ENCODE data around the gene TRPM7.

TRPM7 gene

GRCh38 chr15:50531163-50531562 is 155.4 kb downstream of the TRPM7 start:
- in situ Hi-C loops (cut with MboI; ENCODE audit: low pct_unique_long_range_greater_than_20kb, low sequenced_read_pairs, unreplicated experiment), result no loop called here
- no peak for DNase-seq (ENCODE audit: low spot score)
- no peak for TF ChIP-seq CTCF (IDR thresholded peaks at IDR 0.05; ENCODE audit: extremely low read depth, insufficient read depth, missing control alignments)

- TF ChIP-seq CTCF (IDR thresholded peaks at IDR 0.05; ENCODE audit: extremely low read depth, insufficient read depth, missing control alignments), result no peak
- DNase-seq (ENCODE audit: low spot score), result no peak
- in situ Hi-C loops (cut with MboI; ENCODE audit: low pct_unique_long_range_greater_than_20kb, low sequenced_read_pairs, unreplicated experiment), result no loop called here
Measured at GRCh38 chr15:50523851-50524251, 162.7 kb downstream of the TRPM7 start.

GRCh38 chr15:50519740-50520425 is 166.7 kb downstream of the TRPM7 start:
- in situ Hi-C loops (cut with MboI; ENCODE audit: low pct_unique_long_range_greater_than_20kb, low sequenced_read_pairs, unreplicated experiment), result no loop called here
- no peak for TF ChIP-seq CTCF (IDR thresholded peaks at IDR 0.05; ENCODE audit: extremely low read depth, insufficient read depth, missing control alignments)
- DNase-seq (ENCODE audit: low spot score), result no peak

- no peak for DNase-seq (ENCODE audit: low spot score)
- no peak for TF ChIP-seq CTCF (IDR thresholded peaks at IDR 0.05; ENCODE audit: extremely low read depth, insufficient read depth, missing control alignments)
- in situ Hi-C loops (cut with MboI; ENCODE audit: low pct_unique_long_range_greater_than_20kb, low sequenced_read_pairs, unreplicated experiment), result no loop called here
Measured at GRCh38 chr15:50513001-50513400, 173.6 kb downstream of the TRPM7 start.
